Measurements from ENCODE around the gene BAZ2B. TPM values are rescaled to one million over a fixed set of nuclear protein-coding genes. Genes with fewer than 3 reads are reported as not detected.

Gene BAZ2B
- total and polyA plus RNA-seq, 9 of the 15 experiments (the other 6 are each of a cell fraction or from before 2014, with no cell fraction given) = 7.5 to 38.6 (median 19.8) TPM

DNA sequence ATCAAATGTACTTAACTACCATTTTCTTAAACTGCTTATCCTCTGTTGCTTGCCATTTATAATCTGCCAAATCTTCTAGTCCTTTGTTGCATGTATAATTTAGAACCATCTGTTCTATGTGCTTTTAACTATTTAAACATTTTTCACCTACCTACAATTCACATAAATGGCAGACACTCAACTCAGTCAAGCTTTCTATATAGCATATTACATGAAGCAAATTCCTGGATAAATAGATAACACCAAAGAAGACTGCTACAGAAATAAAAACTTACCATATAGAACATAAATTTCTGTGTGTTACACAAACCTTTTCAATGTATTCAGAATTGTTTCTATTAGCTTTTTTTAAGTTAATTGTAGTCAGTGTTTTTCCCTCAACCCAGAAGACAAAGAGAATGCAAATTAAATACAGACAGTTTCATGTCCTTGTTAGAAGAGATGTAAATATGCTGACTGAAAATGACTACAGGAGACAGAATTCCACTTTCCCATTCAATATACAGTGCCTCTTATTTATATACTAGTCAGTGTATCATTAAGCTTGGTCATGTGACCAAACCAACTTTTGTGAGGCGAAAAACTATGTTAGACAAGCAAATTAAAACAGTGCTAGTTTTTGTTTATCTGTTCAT lies 2.6 kb downstream of the BAZ2B start (continued):
- TF ChIP-seq, protein P1, sequence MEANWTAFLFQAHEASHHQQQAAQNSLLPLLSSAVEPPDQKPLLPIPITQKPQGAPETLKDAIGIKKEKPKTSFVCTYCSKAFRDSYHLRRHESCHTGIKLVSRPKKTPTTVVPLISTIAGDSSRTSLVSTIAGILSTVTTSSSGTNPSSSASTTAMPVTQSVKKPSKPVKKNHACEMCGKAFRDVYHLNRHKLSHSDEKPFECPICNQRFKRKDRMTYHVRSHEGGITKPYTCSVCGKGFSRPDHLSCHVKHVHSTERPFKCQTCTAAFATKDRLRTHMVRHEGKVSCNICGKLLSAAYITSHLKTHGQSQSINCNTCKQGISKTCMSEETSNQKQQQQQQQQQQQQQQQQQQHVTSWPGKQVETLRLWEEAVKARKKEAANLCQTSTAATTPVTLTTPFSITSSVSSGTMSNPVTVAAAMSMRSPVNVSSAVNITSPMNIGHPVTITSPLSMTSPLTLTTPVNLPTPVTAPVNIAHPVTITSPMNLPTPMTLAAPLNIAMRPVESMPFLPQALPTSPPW (CRISPR knock-in tag; IDR thresholded peaks at IDR 0.05) = no peak
- TF ChIP-seq XRCC4 (IDR thresholded peaks at IDR 0.05; ENCODE audit: extremely low read depth, insufficient read depth, insufficient read length) (no peak), MTA3 (IDR thresholded peaks at IDR 0.05; ENCODE audit: borderline replicate concordance) (no peak), ESRRB (CRISPR knock-in tag; IDR thresholded peaks at IDR 0.05; ENCODE audit: borderline replicate concordance) (no peak), PHF20 (IDR thresholded peaks at IDR 0.05; ENCODE audit: partially characterized antibody) (no peak), FOXK2 (conservative IDR thresholded peaks at IDR 0.05 in 1 of 2, IDR thresholded peaks at IDR 0.05 in 1 of 2; ENCODE audit: low read depth in 2 of 2) (peak; percentile 57; a peak in 3 of 4 replicates), XRCC5 (IDR thresholded peaks at IDR 0.05; ENCODE audit: low read depth, low read length) (no peak), GATA2 (CRISPR knock-in tag; IDR thresholded peaks at IDR 0.05) (no peak), HES1 (IDR thresholded peaks at IDR 0.05; ENCODE audit: low read depth) (no peak), BRF1 (IDR thresholded peaks at IDR 0.05; ENCODE audit: borderline replicate concordance, extremely low read depth, insufficient read length) (no peak), BRCA1 (IDR thresholded peaks at IDR 0.05) (no peak), BRCA1 (CRISPR knock-in tag; IDR thresholded peaks at IDR 0.05) (no peak), ZNF592 (IDR thresholded peaks at IDR 0.05) (0 out of 2 replicates have a peak, but pooled peaks have one; percentile 17), CTBP1 (IDR thresholded peaks at IDR 0.05; ENCODE audit: borderline replicate concordance) (no peak), ZNF316 (IDR thresholded peaks at IDR 0.05) (peak; percentile 46; the same call in 1 of the 2 replicates), RBM34 (IDR thresholded peaks at IDR 0.05; ENCODE audit: borderline replicate concordance, insufficient read depth, low read length) (no peak), JUN (IDR thresholded peaks at IDR 0.05; ENCODE audit: borderline replicate concordance, low read depth, low read length) (no peak), JUN (CRISPR knock-in tag; IDR thresholded peaks at IDR 0.05; ENCODE audit: borderline replicate concordance) (no peak)
- TF ChIP-seq, protein P2, sequence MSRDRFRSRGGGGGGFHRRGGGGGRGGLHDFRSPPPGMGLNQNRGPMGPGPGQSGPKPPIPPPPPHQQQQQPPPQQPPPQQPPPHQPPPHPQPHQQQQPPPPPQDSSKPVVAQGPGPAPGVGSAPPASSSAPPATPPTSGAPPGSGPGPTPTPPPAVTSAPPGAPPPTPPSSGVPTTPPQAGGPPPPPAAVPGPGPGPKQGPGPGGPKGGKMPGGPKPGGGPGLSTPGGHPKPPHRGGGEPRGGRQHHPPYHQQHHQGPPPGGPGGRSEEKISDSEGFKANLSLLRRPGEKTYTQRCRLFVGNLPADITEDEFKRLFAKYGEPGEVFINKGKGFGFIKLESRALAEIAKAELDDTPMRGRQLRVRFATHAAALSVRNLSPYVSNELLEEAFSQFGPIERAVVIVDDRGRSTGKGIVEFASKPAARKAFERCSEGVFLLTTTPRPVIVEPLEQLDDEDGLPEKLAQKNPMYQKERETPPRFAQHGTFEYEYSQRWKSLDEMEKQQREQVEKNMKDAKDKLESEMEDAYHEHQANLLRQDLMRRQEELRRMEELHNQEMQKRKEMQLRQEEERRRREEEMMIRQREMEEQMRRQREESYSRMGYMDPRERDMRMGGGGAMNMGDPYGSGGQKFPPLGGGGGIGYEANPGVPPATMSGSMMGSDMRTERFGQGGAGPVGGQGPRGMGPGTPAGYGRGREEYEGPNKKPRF (IDR thresholded peaks at IDR 0.05; ENCODE audit: low read depth, low read length) = no peak
- TF ChIP-seq, protein P3, sequence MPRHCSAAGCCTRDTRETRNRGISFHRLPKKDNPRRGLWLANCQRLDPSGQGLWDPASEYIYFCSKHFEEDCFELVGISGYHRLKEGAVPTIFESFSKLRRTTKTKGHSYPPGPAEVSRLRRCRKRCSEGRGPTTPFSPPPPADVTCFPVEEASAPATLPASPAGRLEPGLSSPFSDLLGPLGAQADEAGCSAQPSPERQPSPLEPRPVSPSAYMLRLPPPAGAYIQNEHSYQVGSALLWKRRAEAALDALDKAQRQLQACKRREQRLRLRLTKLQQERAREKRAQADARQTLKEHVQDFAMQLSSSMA (CRISPR knock-in tag; IDR thresholded peaks at IDR 0.05) = no peak

Measured in K562 (cell line).